Immature natural killer cell (primary cell): ENCODE data around the gene GJC1. TPM values are rescaled to one million over a fixed set of nuclear protein-coding genes. Genes with fewer than 3 reads are reported as not detected.
"Not testable (repeated sequence)": the region's sequence is repeated elsewhere in the genome, so short reads cannot be mapped to it uniquely, and the experiment has no call there.

Experiments
- DNase-seq, 3 donors: peaks; one replicate each; pipeline ENCODE4 v3.0.0; 2022; ENCODE audit warnings: mixed read lengths in 1 of 3
- H3K27ac Mint-ChIP-seq, 6 donors: one replicate each; pipeline ENCODE4 v1.8.0; 2020; ENCODE audit warnings: mixed read lengths in 6 of 6, mild to moderate bottlenecking in 5 of 6, inconsistent platforms in 4 of 6, moderate library complexity in 3 of 6
- H3K27me3 Mint-ChIP-seq, 3 donors: one replicate each; pipeline ENCODE4 v1.8.0; 2020 to 2021; ENCODE audit warnings: low read depth in 3 of 3, mild to moderate bottlenecking in 3 of 3, mixed read lengths in 3 of 3, moderate library complexity in 3 of 3, inconsistent platforms in 1 of 3
- H3K36me3 Mint-ChIP-seq, 3 donors: one replicate each; pipeline ENCODE4 v1.8.0; 2020; ENCODE audit warnings: mixed read lengths in 3 of 3, inconsistent platforms in 2 of 3, mild to moderate bottlenecking in 2 of 3
- H3K4me1 Mint-ChIP-seq, 2 donors: one replicate each; pipeline ENCODE4 v1.8.0; 2020; ENCODE audit warnings: inconsistent platforms in 2 of 2, mild to moderate bottlenecking in 2 of 2, mixed read lengths in 2 of 2, moderate library complexity in 1 of 2
- H3K4me3 Mint-ChIP-seq, 5 donors: one replicate each; pipeline ENCODE4 v1.8.0; 2020; ENCODE audit warnings: mild to moderate bottlenecking in 5 of 5, mixed read lengths in 5 of 5, inconsistent platforms in 3 of 5, moderate library complexity in 3 of 5
- H3K9me3 Mint-ChIP-seq, 6 donors: one replicate each; pipeline ENCODE4 v1.8.0; 2020; ENCODE audit warnings: mild to moderate bottlenecking in 6 of 6, mixed read lengths in 6 of 6, inconsistent platforms in 4 of 6, moderate library complexity in 3 of 6
- polyA plus RNA-seq, 3 donors: library from polyadenylated mRNA; unstranded; fragments of 300-500 nt; fragmentation: Illumina TruSeq; gene quantifications; one replicate each; pipeline ENCODE4 v1.2.3, GENCODE V29; 2021

GJC1 gene
- polyA plus RNA-seq, 3 donors from 2014 or later: not detected

DNA sequence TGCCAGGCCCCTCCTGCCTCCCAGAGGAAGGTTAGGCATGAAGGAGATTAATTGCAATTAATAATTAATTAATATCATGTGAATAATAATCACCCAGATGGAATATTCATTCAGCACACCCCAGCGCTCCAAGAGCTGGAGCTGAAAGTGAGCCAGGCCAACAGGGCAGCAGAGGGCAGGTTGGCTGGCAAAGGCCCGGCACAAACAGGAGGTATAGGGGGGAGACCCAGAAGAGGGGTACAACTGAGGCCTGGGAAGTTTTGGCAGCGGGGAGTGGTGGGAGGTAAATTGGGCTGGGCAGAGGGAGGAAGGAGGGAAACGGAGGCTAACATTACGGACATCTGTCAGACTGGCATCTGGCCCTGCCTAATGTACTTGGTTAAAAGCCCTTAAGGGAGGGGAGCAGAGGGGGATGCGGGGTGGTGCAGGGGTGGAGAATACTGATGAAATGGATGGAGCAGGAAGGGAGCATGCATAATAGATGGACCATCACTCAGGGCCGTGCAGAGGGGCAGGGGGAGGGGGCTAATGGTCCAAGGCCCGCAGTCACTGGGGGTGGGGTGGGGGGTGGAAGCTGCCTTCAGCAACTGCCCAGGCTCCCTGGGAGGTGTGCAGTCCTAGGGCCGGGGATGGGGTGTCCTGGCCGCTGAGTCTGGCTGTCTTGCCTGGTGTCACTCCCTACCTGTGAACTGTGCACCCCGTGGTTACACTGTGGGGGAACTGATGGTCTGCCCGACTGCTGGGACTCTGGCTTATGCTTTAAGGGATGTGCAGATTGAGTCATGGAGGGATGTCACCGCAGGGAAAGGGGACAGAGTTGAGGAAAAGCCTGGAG lies 69.4 kb downstream of the GJC1 start:
- Mint-ChIP-seq H3K27me3 (peaks cover 4 to 17% (median 10%) of the 10 kb centered on the region in 3 donors), H3K36me3 (no peaks in the 10 kb centered on the region), H3K4me1 (peaks cover 0 to 2% of the 10 kb centered on the region in 2 donors), H3K4me3 (peak overlapping the region in 4 of 5 donors; percentile 15 to 32 (median 22)), H3K27ac (no peak overlapping the region), H3K9me3 (no peaks in the 10 kb centered on the region)
- DNase-seq: no peak

- H3K27me3 Mint-ChIP-seq: peaks cover 4 to 17% (median 10%) of the 10 kb centered on the region in 3 donors
- no peaks in the 10 kb centered on the region for H3K9me3 Mint-ChIP-seq
- H3K27ac Mint-ChIP-seq: no peak overlapping the region
- H3K4me3 Mint-ChIP-seq: peak overlapping the region in 1 of 5 donors; percentile 15
- no peaks in the 10 kb centered on the region for H3K36me3 Mint-ChIP-seq
- no peak for DNase-seq
- peaks cover 0 to 2% of the 10 kb centered on the region in 2 donors for H3K4me1 Mint-ChIP-seq
Measured at GRCh38 chr17:44759916-44760243, 70.2 kb downstream of the GJC1 start.

DNA sequence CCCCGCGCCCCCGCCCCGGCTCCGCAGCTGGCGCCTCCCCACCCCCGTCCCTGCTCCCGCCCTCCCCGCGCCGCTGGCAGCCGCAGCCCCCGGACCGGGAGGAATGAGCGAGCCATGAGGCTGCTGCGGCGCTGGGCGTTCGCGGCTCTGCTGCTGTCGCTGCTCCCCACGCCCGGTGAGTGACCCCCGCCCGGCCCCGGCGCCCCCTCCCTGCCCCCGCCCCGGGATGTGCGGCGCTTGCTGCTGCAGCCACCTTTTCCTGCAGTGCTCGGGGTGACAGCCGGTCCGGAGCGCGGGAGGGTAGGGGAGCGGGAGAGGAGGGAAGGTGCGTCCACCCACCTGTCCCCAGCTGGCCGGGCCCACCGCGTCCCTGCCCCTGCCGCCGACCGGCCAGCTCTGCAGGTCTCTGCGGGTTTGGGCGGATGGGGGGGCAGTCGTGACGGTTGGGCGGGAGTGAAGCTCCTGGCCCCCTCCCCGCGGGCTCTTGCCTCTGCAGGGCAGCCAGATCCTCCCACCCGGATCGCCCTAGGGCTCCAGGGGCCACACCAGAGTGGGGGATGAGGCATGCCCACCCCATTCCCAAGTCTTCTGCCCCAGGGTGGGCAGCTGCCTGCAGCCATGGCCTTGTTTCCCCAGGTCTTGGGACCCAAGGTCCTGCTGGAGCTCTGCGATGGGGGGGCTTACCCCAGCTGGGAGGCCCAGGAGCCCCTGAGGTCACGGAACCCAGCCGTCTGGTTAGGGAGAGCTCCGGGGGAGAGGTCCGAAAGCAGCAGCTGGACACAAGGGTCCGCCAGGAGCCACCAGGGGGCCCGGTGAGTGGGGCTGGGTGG lies 70.8 kb downstream of the GJC1 start:
- no peak for DNase-seq
- Mint-ChIP-seq H3K27ac (no peak overlapping the region), H3K27me3 (peaks cover 4 to 17% (median 10%) of the 10 kb centered on the region in 3 donors), H3K9me3 (no peaks in the 10 kb centered on the region), H3K4me3 (peak overlapping the region in 1 of 5 donors; percentile 39), H3K36me3 (no peaks in the 10 kb centered on the region), H3K4me1 (peaks cover 0 to 2% of the 10 kb centered on the region in 2 donors)

- Mint-ChIP-seq H3K27ac (no peak within 1 kb of the TSS), H3K36me3 (no peaks in the 10 kb centered on the region), H3K4me3 (peak within 1 kb of the TSS; percentile 60 to 74 (median 68)), H3K4me1 (peaks cover 0 to 2% of the 10 kb centered on the region in 2 donors), H3K27me3 (peaks cover 4 to 17% (median 10%) of the 10 kb centered on the region in 3 donors), H3K9me3 (no peaks in the 10 kb centered on the region)
- no peak for DNase-seq
Measured at GRCh38 chr17:44758414-44759085, 71.5 kb downstream of the GJC1 start, which contains the start of gene ADAM11. Gene ADAM11 (plus strand): TSS chr17:44758988. CDS start chr17:44759200, 212 bp downstream.

GRCh38 chr17:44757918-44758413 lies 72.1 kb downstream of the GJC1 start:
- Mint-ChIP-seq H3K4me1 (peaks cover 0 to 2% of the 10 kb centered on the region in 2 donors), H3K36me3 (no peaks in the 10 kb centered on the region), H3K27me3 (peaks cover 4 to 14% (median 10%) of the 10 kb centered on the region in 3 donors), H3K27ac (no peak overlapping the region), H3K9me3 (no peaks in the 10 kb centered on the region), H3K4me3 (peak overlapping the region; percentile 60 to 74 (median 68))
- no peak for DNase-seq

DNA sequence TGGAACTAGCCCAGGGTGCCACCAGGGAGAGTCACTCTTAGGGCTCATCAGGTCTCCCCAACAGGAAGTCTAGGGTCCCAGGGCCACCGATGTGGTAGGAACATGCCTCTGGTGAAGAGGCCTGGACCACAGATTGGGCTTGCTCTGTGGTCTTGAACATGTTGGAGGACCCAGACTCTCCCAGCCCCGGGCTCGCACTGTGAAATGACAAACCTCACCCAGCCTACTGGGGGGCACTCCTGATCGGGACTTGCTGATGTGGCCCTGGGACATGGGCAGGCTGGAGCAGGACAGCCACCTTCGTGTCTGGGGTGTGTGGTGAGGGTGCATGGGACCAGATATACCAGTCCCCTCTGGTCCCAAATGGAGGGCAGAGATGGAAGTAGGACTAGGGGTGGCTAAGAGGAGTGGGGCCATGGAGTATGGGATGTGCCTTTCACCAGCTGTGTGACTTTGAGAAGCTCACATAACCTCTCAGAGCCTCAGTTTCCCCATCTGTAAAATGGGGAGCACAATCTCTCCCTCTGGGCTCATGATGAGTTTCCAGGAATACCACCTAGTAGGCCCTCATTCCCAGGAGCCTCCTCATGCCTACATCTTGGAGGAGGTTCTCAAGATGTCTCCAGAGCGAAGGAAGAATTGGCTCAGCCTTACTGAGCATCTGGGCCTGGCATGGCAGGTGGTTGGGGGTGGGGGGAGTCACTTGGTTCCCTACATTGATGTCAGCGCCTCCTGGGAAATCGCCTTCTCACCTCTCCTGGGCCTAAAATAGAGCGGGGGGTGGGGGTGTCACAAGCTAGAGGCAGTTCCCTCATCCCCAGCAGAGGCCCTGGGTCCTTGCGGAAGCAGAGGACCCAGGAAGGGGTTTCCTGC lies 72.8 kb downstream of the GJC1 start:
- H3K4me1 Mint-ChIP-seq: peaks cover 0 to 2% of the 10 kb centered on the region in 2 donors
- H3K27ac Mint-ChIP-seq: no peak overlapping the region
- peak overlapping the region in 4 of 5 donors; percentile 35 to 73 (median 56) for H3K4me3 Mint-ChIP-seq
- no peak for DNase-seq
- H3K36me3 Mint-ChIP-seq: no peaks in the 10 kb centered on the region
- peaks cover 4 to 14% (median 10%) of the 10 kb centered on the region in 3 donors for H3K27me3 Mint-ChIP-seq
- H3K9me3 Mint-ChIP-seq: no peaks in the 10 kb centered on the region

DNA sequence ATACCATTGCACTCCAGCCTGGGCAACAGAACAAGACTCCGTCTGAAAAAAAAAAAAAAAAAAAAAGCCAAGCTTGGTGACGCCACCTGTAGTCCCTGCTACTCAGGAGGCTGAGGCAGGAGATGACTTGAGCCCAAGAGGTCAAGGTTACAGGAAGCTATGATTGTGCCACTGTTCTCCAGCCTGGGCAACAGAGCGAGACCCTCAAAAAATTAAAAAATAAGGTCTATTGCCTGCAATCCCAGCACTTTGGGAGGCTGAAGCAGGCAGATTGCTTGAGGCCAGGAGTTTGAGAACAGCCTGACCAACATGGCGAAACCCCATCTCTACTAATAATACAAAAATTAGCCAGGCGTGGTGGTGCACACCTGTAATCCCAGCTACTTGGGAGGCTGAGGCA lies 74.9 kb downstream of the GJC1 start:
- not testable (repeated sequence) for H3K36me3 Mint-ChIP-seq, H3K9me3 Mint-ChIP-seq, H3K4me1 Mint-ChIP-seq, DNase-seq, H3K27ac Mint-ChIP-seq, H3K4me3 Mint-ChIP-seq
- H3K27me3 Mint-ChIP-seq: peaks cover 3 to 10% (median 7%) of the 10 kb centered on the region in 3 donors

- Mint-ChIP-seq H3K4me3 (no peak overlapping the region), H3K9me3 (no peaks in the 10 kb centered on the region), H3K36me3 (peaks cover 0 to 11% (median 0%) of the 10 kb centered on the region in 3 donors), H3K27ac (no peak overlapping the region), H3K4me1 (peaks cover 0 to 2% of the 10 kb centered on the region in 2 donors), H3K27me3 (peaks cover 3 to 10% (median 5%) of the 10 kb centered on the region in 3 donors)
- no peak for DNase-seq
Measured at GRCh38 chr17:44754276-44754675, 75.8 kb downstream of the GJC1 start.

DNA sequence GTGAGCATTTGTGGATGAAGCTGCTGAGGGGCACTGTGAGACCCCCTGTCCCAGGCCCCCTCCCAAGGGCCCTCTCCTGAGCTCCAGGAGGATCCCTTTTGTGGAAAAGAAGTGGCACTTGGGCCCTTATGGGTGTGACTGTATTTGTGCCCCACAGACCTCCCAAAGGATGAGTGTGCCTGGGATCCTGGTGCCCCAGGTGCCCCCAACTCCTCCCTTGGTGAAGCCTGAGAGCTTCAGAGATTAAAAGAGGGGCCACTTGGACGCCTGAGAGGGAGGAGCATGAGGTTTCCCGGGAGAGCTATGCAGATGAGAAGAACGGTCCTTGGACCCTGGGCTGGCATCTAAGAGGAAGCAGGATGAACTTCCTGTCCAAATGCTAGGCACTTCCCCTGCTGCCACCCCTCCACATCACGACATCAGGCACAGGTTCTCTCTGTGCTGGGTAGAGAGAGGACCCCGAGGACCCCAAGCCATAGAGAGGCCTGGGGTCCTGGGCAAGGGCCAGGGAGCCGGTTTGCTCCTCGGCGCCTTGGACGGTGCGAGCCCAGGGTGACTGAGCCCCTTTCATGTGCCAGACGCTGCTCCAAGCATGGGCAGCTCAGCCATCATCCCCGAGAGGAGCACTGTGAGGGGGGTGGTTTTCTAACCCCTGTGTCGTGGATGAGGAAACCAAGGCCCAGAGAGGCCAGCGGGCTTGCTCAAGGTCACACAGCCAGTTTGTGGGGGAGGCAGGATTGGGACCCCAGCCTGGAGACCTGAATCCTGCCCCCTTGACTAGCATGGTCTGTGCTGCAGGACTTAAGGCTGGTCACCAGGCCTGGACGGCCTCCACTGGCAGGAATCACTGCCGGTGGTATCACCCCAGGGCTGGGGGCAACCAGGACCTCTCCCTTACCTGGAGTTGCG lies 76.9 kb downstream of the GJC1 start:
- Mint-ChIP-seq H3K4me3 (no peak overlapping the region), H3K36me3 (peaks cover 0 to 11% (median 0%) of the 10 kb centered on the region in 3 donors)

DNA sequence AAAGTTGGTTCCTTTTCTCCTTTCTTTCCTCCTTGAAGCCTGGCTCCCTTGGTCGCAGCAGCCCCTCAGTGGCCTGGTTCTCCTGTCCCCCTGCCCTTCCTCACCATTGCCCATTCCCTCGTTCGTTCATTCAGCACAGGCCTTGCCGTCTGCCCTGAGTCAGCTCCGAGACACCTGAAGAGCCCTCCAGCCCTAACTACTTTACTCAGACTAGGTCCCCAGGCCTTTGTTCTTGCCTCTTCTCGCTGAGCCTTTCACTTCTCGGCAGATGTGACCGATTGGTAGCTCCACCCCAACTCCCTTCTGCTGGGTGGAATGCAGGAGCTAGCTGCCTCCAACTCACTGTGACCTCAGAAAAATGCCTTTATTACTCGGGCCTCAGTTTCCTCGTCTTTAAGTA lies 78.3 kb downstream of the GJC1 start:
- DNase-seq: no peak
- Mint-ChIP-seq H3K9me3 (no peaks in the 10 kb centered on the region), H3K27me3 (peaks cover 0 to 3% (median 1%) of the 10 kb centered on the region in 3 donors), H3K27ac (no peak overlapping the region), H3K36me3 (peaks cover 0 to 11% (median 0%) of the 10 kb centered on the region in 3 donors), H3K4me3 (no peak overlapping the region), H3K4me1 (no peaks in the 10 kb centered on the region)

More for the DNA sequence above, 76.9 kb downstream of the GJC1 start:
- Mint-ChIP-seq H3K4me1 (peaks cover 0 to 1% of the 10 kb centered on the region in 2 donors), H3K27ac (no peak overlapping the region), H3K27me3 (peaks cover 3 to 10% (median 5%) of the 10 kb centered on the region in 3 donors), H3K9me3 (no peaks in the 10 kb centered on the region)
- DNase-seq: no peak

GRCh38 chr17:44751331-44751730 lies 78.8 kb downstream of the GJC1 start:
- Mint-ChIP-seq H3K36me3 (peaks cover 0 to 11% (median 0%) of the 10 kb centered on the region in 3 donors), H3K4me3 (no peak overlapping the region), H3K4me1 (no peaks in the 10 kb centered on the region), H3K27ac (no peak overlapping the region), H3K9me3 (no peaks in the 10 kb centered on the region), H3K27me3 (peaks cover 0 to 3% (median 1%) of the 10 kb centered on the region in 3 donors)
- DNase-seq: no peak

DNA sequence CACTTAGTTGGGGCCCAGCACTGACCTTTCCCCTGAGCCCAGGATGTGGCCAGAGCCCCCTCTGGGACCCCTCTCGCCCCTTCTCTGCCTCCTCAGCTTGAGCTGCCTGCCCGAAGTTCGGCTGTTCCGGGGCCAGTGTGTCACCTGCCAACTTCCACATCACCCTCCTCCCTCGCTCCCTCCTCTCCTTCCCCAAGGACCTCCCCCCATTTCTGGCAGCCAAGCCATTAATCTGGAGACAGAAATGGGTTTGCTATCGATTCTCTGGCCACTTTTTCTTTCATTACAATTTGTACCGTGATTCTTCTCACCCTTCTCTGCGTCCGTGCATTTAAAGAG lies 80.1 kb downstream of the GJC1 start:
- Mint-ChIP-seq H3K36me3 (peaks cover 0 to 11% (median 0%) of the 10 kb centered on the region in 3 donors), H3K9me3 (no peaks in the 10 kb centered on the region), H3K4me1 (no peaks in the 10 kb centered on the region), H3K27me3 (peaks cover 0 to 1% (median 0%) of the 10 kb centered on the region in 3 donors), H3K27ac (no peak overlapping the region), H3K4me3 (no peak overlapping the region)
- DNase-seq: no peak
